GM13976 (cell line): ENCODE measurements around the gene RASA3.

Experiments used
- DNase-seq: peaks from one replicate; pipeline ENCODE4 v3.0.0; 2012; ENCODE audit warnings: low spot score
- CTCF ChIP-seq: IDR thresholded peaks from 2 replicates; pipeline ENCODE4 v1.5.1; 2012; ENCODE audit warnings: borderline replicate concordance, mild to moderate bottlenecking; ENCODE audit not compliant: insufficient read depth; ENCODE audit errors: extremely low read depth, missing control alignments, control extremely low read depth
- in situ Hi-C: fragments of 300-500 bp; cut with MboI; formaldehyde crosslinking; loops from one replicate; pipeline ENCODE4 v1.12.0; 2022; ENCODE audit warnings: low sequenced_read_pairs, mixed read lengths, inconsistent platforms; ENCODE audit not compliant: unreplicated experiment

RASA3 gene

GRCh38 chr13:114012921-114013320, 119.5 kb downstream of the RASA3 start:
- in situ Hi-C loops: no loop called here
- DNase-seq: no peak
- no peak for TF ChIP-seq CTCF

GRCh38 chr13:114012141-114012540, 120.3 kb downstream of the RASA3 start:
- in situ Hi-C loops: no loop called here
- no peak for TF ChIP-seq CTCF
- no peak for DNase-seq

- no peak for TF ChIP-seq CTCF
- DNase-seq: no peak
These were observed 121.2 kb downstream of the RASA3 start for GRCh38 chr13:114011226-114011625.

GRCh38 chr13:114010401-114011101, 121.9 kb downstream of the RASA3 start:
- DNase-seq: no peak
- in situ Hi-C loops: no loop called here
- TF ChIP-seq CTCF: no peak

More at GRCh38 chr13:114011226-114011625, 121.2 kb downstream of the RASA3 start:
- in situ Hi-C loops: no loop called here

GRCh38 chr13:114009590-114010400, 122.6 kb downstream of the RASA3 start:
- no peak for TF ChIP-seq CTCF
- in situ Hi-C loops: no loop called here
- no peak for DNase-seq

GRCh38 chr13:114008964-114009589, 123.3 kb downstream of the RASA3 start:
- TF ChIP-seq CTCF: no peak
- in situ Hi-C loops: no loop called here
- no peak for DNase-seq
